ENCODE results near the gene COL6A2.

GRCh38 chr21:46125846-46126301, 28.0 kb downstream of the COL6A2 start:
- TF ChIP-seq RAD21 (IDR thresholded peaks at IDR 0.05; ENCODE audit: low read depth) (no peak), REST (IDR thresholded peaks at IDR 0.05; ENCODE audit: low read depth) (no peak), FOXM1 (IDR thresholded peaks at IDR 0.05; ENCODE audit: borderline replicate concordance, low read depth) (no peak), TAF1 (IDR thresholded peaks at IDR 0.05; ENCODE audit: low read depth) (no peak), CEBPB (IDR thresholded peaks at IDR 0.05) (no peak), MAX (IDR thresholded peaks at IDR 0.05) (no peak), EP300 (IDR thresholded peaks at IDR 0.05; ENCODE audit: borderline replicate concordance) (no peak), EGR1 (IDR thresholded peaks at IDR 0.05) (no peak), CREB1 (IDR thresholded peaks at IDR 0.05; ENCODE audit: low read depth) (no peak), YY1 (IDR thresholded peaks at IDR 0.05; ENCODE audit: low read depth) (no peak), ZBTB7A (IDR thresholded peaks at IDR 0.05; ENCODE audit: low read depth) (no peak)

Measured in Ishikawa (cell line).